Activated naive CD4-positive, alpha-beta T cell treated with anti-CD3 and anti-CD28 coated beads, Interleukin-2, amount 50 U/mL, for 16 hours (primary cell): ENCODE data around the gene DPEP1.
"Not testable (repeated sequence)": the region's sequence is repeated elsewhere in the genome, so short reads cannot be mapped to it uniquely, and the experiment has no call there.

Source experiments
- DNase-seq: peaks from one replicate; pipeline ENCODE4 v3.0.0-alpha.2; 2020

Gene DPEP1

DNA sequence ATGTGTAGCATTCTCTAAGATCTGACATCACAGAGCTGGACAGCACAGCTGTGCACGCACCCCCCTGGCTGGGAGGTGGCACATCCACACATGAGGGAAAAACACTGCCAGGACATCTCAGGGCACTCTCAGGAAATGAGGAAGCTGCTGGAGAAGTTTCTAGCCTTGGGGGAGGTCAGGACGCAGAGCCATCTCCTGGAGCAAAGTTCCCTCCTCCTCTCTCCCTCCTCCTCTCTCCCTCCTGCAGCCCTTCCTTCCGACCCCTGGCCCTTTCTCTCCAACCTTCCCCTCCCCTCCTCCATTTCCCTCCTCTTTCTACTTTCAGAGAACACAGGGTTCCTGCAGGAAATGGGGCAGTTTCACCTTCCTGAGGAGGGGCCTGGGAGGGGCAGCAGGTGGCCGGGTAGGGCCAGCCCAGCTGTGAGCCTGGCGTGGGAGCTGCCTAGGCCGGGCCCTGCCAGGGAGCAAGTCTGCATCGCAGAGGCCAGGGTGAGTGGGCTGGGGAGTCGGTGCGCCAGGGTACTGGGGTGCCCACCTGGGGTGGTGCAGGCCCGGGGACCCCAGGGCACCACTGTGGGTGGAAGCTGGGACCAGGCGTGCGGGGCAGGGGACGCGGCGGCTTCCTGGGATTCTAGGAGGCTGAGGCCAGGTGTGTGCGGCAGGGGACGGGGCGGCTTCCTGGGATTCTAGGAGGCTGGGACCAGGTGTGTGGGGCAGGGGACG lies at the start of gene DPEP1:
Gene DPEP1 (plus strand): TSS at position 412 of the 723 bp plus-strand sequence. CDS start 16,769 bp downstream, outside the sequence.
- DNase-seq: no peak

DNA sequence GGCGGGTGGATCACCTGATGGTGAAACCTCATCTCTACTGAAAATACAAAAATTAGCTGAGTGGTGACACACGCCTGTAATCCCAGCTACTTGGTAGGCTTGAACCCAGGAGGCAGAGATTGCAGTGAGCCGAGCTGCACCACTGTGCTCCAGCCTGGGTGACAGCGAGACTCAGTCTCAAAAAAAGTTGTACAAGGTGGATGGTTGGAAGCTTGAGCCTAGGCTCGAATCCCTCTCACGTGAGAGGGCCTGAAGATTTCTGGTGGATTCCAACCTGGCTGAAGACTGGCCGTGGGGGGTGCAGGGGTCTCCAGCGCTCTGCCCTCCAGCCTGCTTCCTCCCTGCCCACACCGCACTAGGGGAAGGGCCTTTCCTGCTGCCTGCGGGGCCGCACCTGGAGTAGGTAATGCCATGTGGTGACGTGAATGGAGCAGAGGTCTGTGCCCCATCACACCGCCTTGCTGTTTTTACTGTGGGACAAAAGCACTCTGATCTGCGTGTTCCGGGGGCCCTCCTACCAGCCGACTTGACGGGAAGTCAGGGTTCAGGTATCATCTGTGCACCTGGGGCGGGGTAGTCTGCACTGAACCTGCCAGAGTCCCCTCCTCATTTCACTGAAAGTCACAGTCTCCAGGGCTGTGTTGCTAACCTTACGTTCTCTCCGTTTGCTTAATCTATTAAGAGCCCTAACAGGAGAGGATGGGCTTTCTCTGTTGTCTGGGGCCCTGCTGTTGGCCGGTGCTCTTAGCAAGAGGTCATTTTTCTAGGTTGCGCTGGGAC lies 48.8 kb upstream of the DPEP1 start:
- DNase-seq: no peak

DNA sequence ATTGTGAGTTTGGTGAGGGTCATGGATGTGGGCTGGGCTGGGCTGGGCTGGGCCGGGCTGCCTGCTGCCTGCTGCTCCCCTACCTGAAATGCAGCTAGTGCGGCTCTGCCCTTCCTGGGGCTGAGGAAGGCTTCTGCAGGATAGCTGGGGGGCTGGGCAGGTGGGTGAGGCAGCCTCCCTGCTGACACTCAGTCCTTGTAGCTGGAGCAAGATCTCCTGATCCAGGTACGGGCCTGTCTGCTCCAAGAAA lies 48.3 kb upstream of the DPEP1 start:
- peak; percentile 47 for DNase-seq

DNA sequence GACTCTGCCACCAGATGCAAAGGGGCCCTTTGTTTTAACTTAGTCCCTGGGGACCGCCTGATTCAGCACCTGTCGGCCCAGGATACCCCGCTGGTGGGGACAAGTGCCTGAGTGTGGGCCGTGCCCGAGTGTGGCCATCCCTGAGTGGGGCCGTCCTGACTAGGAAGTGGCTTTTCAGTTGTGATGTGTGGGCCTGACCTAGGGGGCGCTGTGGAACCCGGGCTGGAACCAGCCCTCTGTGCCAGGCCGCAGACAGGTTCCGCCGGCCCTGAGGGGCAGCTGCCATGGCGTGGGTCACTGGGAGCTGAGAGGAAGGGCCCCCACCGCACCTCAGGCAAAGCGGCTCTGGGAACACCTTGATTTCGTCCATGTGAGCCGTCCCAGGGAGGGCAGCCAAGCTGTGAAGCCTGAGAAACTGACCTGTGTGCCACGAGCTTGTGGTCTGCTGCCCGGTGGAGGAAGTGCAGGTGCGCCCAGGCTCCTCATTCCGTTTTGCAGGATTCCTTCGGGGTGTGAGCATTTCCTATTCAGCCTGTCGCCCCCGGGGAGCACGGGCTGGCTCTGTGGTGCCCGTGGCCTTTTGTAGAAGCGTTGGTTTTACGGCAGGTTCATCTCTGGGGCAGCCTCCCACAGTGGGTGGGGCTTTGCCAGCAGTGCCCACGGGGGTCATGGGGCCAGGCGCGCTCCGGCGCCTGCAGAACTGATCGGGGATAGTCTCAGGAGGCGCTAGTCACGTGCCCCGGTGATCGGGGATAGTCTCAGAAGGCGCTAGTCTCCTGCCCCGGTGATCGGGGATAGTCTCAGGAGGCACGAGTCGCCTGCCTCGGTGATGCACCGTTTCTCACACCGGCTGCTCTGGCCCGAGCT lies 47.7 kb upstream of the DPEP1 start:
- DNase-seq: peak; percentile 55

DNA sequence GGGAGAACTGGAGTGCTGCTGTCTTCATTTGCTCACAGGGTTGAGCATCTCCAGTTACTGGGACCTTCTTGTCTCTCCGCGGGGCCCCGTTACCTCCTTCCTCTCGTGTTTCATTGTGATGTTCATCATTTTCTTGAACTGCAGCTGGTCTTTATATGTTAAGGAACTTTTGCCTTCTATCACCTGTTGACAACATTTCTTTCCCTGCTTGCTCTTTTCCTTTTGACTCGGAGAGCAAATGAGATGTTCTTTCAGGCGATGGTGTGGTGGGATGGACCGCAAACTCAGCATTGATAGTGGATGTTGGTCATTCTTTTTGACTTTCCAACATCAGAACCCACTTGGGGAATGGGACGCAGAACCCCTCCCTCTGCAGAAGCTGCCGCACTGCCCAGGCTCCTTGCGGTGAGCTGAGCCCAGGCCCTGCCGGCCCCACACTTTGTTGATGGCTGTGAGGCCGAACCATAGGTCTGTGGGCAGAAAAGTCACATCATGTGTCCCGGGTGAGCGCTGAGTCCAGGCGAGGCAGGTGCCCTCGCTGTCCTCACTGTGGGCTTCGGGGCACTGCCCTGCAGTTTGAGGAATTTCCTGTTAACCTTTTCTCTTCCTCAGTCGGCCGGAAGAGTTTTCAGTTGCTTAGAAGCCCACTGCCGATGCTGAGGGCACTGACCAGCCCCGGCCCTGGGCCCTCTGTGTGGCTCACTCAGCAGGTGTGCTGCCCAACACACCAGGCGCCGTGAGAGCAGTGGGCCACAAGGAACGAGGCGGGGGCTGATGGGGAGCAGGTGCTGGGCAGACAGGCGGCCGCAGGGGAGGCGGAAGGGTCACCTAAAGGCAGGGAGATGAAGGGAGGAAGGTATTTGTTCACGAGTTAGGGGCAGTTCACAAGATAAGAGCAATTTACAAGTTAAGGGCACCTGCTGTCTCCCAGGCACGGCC lies 45.5 kb upstream of the DPEP1 start:
- DNase-seq: no peak

DNA sequence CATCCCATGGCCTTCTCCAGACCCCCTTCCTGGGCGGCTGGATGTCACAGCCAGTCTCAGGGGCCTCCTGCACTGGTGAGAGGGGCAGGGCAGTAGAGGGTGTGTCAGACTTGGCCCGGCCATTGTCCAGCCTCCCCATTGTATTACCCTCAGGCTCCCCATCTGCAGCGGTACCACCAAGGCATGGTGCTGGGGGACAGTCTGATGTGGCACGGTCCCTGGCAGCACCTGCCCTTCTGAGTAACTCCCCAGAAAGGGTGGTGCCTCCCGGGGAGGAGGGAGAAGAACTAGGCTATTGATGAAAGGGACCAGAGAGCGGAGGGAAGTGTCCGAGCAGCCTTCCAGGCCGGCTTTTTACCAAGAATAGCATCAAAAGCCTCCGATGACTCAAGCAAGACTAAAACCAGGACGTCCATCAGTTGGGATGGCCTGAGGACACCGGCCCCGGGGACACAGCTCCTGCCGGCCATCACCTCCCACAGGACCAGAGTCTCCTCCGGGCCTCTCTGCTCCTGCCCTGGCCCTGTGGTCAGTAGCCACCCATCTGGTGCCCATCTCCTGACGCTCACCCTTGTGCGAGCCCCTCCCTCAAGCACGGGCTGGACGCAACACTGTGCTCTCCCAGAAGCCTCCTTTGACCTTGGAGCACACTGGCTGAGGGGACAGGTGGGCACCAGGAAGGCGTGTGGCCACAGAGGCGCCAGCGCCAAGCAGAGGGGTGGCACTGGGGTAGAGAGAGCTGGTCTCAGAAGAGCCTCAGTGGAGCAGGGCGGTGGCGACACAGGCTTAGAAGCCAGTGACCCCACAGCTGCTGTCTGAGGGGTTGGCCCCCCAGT lies 43.7 kb upstream of the DPEP1 start:
- DNase-seq: no peak

DNA sequence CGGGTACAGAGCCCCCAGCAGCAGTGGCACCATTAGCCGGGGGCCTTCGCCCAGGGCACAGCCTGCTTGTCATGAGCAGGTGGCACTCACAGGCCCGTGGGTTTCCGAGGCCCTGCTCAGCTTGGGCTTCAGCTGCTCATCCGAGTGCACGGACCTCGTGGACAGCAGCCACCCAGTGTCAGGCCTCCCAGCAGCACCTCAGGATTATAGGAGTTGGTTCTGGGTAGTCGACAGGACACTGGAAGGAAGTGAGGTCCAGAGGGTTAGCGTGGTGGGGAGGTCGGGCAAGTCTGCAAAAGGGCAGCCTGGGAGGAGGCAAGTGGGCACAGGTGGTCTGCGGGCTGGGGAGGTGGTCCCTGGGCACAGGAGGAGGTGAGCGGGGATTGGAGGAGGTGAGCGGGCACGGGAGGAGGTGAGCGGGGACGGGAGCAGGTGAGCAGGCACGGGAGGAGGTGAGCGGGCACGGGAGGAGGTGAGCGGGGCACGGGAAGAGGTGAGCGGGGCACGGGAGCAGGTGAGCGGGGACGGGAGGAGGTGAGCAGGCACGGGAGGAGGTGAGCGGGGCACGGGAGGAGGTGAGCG lies 43.0 kb upstream of the DPEP1 start:
- no peak for DNase-seq

DNA sequence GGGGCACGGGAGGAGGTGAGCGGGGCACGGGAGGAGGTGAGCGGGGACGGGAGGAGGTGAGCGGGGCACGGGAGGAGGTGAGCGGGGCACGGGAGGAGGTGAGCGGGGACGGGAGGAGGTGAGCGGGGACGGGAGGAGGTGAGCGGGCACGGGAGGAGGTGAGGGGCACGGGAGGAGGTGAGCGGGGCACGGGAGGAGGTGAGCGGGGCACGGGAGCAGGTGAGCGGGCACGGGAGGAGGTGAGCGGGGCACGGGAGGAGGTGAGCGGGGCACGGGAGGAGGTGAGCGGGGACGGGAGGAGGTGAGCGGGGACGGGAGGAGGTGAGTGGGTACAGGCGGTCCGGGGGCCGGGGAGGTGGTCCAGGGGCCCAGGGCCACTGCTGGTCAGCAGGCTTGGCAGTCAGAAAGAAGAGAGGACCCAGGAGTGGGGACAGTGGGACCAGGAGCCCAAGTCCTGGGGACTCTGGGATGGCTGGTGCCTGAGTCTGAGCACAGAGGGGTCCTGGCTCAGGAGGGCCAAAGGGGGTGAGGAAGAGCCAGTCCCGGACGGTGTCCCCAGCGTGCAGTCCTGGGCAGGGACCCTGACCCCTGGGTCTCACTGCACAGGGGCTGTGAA lies 42.4 kb upstream of the DPEP1 start:
- not testable (repeated sequence) for DNase-seq

DNA sequence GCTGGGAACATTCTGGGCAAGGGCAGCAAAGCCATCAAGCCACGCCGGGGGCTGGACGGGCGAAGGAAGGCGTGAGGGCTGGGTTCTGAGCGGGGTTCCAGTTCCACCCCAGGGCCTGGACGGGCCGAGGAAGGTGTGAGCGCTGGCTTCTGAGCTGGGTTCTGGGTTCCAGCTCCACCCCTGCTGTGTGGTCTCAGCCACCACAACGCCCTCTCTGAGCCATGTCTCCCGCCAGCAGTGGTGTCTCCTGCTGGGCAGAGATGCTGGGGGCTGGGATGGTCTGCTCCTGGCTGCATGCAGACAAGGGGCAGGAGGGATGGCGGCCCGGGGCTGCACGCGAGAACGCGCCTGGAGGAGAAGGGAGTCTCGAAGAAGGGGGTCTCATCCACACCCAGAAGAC lies 41.8 kb upstream of the DPEP1 start:
- no peak for DNase-seq

DNA sequence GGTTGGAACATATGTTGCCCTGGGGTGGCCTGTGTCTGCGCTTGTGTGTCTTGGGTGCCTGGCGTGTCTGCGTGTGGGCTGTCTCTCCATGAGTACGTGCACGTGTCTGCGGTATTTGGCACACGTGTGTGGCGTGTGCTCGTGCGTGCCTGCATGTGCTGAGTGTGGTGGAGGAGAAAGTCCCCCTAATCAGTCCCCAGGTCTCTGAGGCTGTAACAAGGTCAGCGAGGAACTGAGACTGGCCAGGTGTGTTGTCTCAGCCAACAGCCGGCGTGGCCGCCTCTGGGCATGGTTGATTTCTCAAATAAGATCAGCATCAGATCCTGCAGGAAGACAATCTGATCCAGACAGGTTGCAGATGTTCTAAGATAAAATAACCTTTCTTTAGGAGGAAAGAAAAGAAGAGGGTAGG lies 41.4 kb upstream of the DPEP1 start:
- DNase-seq: no peak

DNA sequence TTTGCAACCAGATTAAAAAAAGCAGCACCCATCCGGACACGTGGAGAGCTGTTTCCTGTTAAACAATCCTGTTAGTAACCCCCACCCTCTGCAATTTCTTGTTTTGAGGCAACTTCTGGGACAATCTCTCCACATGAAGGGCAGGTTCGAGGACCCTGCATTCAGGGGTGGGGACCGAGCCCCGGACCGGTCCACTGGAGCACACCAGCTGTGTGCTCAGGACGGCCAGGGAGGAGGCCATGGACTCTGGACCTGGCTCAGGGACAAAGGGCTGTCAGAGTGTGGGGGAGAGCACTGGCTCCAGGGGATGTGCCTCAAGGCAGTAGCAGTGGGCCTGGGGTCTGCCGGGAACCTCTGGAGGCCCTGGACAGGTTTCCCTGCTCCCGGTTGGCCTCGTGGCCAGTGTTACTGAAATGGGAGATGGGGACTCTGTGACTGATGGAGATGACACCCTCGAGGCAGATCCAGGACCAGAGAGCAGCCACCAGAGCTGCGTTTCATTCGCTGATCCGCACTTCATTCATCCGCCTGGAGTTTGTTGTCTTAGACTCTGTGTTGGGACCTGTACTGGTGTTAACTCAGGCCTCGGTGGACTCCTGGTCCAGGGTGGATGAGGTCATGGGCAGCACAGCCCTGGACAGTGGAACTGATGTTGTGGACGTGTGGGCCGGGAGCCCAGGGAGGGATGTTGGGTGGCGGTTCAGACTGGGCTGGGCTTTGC lies 40.8 kb upstream of the DPEP1 start:
- DNase-seq: no peak

DNA sequence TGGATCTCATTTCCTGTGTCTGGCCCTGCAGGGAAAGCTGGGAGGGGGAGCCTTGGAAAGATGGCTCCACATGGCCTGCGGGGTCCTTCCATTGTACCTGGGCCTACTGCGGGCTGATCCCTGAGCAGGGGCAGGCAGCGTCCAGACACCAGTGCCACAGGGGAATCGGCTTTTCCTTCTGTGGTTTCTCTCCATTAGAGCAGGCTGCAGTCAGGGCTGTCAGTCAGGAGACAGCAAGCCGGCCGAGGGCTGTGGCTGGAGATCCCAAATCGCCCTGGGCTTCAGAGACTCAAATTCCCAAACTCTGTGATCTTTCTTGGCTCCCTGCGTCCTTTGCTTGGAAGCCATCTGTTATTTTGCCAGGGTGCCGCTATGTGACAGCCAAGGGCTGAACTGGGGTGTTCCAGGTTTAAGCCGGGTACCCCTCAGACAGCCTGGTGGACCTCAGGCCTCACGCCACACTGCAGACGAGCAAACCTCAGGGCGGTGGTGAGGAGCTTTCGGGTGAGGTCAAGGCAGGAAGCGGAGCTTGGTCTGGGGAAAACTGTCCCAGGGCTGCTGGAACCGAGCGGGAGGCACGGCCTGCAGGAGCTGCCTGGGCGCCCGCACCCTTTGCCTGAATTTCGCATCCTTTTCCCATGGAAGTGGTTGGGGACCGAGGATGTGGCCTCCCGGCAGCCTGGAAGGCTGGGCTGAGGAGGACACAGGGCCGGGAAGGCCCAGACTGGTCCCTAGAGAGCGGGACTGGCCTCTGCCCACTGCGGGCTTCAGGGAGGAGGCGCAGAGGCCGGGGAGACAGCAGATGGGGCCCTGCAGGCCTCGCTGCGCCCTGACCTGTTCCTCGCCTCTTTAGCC lies 39.4 kb upstream of the DPEP1 start:
- DNase-seq: no peak

DNA sequence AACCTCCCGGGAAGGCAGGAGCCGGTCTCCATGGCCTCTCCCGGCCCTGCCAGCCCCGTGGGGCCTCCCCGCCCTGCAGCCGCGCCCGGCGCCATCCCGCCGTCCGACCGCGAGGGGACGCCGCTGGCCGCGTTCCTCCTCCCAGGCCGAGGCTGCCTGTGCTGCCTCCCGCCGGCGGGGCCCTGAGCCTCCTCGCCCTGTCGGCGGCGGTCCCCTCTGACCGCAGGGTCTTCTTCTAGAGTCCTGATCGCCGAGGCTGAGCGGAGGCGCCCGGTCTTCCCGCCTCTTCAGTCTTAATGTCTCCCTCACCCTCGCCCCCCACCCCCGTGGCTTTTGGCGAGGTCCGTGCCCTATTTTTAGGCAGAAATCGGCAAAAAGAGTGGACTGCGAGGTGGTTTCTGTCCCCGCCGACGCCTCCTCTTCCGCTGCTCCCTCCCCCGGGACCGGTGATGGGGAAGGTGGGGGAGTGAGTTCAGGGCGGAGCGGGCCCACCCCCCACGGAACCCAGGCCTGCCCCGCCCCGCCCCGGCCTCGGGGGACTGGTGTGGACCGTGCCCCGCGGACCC lies 38.7 kb upstream of the DPEP1 start:
- DNase-seq: peak; percentile 57

DNA sequence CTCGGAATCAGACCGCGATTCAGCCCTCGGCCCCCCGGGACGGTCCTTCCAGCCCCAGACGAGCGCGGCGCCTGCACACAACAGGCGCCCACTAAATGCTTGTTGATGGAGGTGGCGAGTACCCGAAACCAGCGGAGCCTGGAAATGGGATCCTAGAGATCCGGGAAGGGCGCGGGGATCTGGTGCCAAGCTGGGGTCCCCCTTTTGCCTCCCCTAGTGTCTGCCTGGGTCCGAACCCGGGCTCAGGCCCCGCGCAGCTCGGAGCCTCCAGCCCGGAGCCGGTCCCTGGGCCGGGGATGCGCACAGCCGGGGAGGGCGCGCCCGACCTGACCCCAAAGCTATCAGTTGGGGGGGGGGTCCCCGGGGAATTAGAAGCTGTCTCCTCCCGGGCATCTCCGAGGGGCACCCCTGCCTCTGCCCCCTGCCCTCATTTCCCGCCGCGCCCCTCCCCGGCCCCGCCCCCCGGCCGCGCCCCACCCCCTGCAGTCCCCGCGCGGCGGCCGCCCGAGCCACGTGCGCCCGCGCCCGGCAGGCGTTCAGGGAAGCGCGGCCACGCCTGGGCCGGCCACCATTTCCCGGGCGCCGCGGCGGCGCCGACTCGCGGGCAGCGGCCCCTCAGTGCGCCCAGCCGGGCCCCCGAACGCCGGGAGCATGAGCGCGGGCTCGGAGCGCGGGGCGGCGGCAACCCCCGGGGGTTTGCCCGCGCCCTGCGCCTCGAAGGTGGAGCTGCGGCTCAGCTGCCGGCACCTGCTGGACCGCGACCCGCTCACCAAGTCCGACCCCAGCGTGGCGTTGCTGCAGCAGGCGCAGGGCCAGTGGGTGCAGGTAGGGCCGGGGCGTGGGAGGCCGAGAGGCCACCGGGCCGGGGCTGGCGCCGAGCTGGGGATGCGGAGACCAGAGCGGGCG lies 37.9 kb upstream of the DPEP1 start, which contains the start of gene CPNE7:
Gene CPNE7 (plus strand): TSS at position 512 of the 906 bp plus-strand sequence. CDS start 140 bp downstream, at position 652.
- no peak for DNase-seq

DNA sequence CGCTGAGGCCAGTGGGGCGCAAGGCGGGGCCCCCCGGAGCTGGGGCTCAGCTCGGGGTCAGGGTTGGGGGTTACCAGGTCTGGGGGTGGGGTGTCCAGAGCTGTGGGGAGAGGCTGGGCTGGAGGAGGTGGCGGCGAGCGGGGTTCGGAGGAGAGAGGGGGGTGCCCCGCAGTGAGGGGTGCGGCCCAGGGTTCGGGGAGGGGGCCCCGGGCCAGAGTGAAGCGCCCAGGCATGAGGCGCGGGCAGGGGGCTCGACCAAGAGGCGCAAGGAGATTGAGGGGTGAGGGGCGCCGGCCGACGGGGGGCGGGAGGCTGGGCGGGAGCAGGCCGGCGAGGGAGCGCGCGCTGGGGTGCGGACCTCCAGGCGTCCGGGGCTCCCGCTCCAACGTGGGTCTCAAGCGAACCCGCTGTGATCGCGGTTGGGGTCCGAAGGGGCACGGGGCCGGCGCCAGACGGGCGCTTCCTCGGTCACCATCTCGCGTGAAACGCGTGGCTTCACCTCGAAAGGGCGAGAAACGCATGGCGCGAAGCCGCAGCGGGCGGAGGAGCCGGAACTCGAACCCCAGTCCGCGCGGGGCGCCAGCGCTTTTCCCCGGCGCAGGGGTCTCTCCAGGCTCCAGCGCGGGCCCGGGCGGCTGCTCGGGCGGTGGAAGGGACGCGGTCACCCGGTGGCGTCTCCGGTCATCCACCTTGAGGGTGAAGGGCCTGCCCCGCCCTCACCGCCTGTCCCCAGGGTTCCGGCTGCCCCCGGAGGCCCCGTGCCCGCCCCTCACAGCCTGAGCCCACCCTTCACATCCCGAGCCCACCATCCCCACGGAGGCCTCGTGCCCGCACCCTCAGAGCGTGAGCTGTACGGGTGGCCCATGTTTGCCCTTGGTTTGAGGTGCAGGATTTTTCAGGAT lies 37.0 kb upstream of the DPEP1 start:
- DNase-seq: no peak

DNA sequence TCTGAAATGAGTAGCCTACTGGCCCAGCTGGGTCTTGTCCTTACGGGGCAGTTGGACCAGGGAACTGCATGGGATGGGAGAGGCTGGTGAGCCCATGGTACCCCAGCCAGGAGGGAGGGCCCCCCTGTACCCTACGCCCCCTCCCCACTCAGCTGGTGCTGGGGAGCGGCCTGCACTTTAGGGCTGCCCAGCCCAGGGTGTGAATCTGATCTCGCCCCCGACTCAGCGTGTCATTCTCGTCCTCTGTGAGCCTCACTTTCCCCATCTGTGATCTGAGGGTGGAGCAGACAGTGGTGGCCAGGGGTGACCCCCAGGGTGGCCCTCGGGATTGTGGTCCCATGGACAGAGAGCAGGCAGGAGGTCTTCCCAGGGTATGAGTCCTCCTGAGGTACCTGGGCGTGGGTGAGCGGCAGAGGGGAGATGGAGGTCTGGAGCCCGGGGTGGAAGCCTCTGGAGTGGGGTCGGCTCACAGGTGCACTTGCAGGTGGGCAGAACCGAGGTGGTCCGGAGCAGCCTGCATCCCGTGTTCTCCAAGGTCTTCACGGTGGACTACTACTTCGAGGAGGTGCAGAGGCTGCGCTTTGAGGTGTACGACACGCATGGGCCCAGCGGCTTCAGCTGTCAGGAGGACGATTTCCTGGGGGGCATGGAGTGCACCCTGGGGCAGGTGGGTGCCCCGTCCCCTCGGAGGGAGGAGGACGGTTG lies 36.2 kb upstream of the DPEP1 start:
- no peak for DNase-seq
